Activated B cell treated with CpG ODN at 0.5 μM for 24 hours (primary cell): ENCODE measurements around the gene CHST12. TPM values are rescaled to one million over a fixed set of nuclear protein-coding genes. Genes with fewer than 3 reads are reported as not detected.

ENCODE experiments used
- ATAC-seq: fragments of 200-7000 bp; cut with Tn5 transposase; one replicate; pipeline ENCODE4 v1.10.0; 2021; ENCODE audit warnings: low read depth, mild to moderate bottlenecking, moderate library complexity
- CTCF ChIA-PET: fragments of 350-600 bp; sonication (Branson Sonifier 250); formaldehyde crosslinking; loops from one replicate; lab custom pipeline; 2021; ENCODE audit warnings: antibody characterized with exemption; lab: Charles Lee
- POLR2A ChIA-PET: fragments of 350-600 bp; sonication (Branson Sonifier 250); formaldehyde crosslinking; loops from one replicate; lab custom pipeline; 2021; ENCODE audit warnings: antibody characterized with exemption; lab: Charles Lee
- DNase-seq: peaks from one replicate; pipeline ENCODE4 v3.0.0; 2022
- H3K27ac Mint-ChIP-seq: one replicate; pipeline ENCODE4 v1.8.0; 2020; ENCODE audit warnings: mixed read lengths
- H3K27me3 Mint-ChIP-seq: one replicate; pipeline ENCODE4 v1.8.0; 2021; ENCODE audit warnings: mixed read lengths
- H3K36me3 Mint-ChIP-seq: one replicate; pipeline ENCODE4 v1.8.0; 2021; ENCODE audit warnings: low read depth, mixed read lengths
- H3K4me1 Mint-ChIP-seq: one replicate; pipeline ENCODE4 v1.8.0; 2021; ENCODE audit warnings: mixed read lengths
- H3K4me3 Mint-ChIP-seq: one replicate; pipeline ENCODE4 v1.8.0; 2020; ENCODE audit warnings: mild to moderate bottlenecking, mixed read lengths
- H3K9me3 Mint-ChIP-seq: one replicate; pipeline ENCODE4 v1.8.0; 2020; ENCODE audit warnings: mixed read lengths
- intact Hi-C: fragments of 100-400 bp; cut with micrococcal nuclease; formaldehyde crosslinking; loops from one replicate; pipeline ENCODE4 v1.15.1; 2024
- total RNA-seq: library from RNA; stranded (reverse); gene quantifications from 2 replicates; pipeline ENCODE4 v1.2.3, GENCODE V29; 2022
- TF ChIP-seq, protein P1 (sequence below): fragments of 200-600 bp; IDR thresholded peaks from one replicate; pipeline ENCODE4 v1.8.0; 2022; ENCODE audit warnings: antibody characterized with exemption, mild to moderate bottlenecking

Gene CHST12
- total RNA-seq, 1 donor from 2014 or later: 14.4 TPM

- peaks cover 5% of the 10 kb centered on the region for H3K9me3 Mint-ChIP-seq
- H3K4me1 Mint-ChIP-seq: no peaks in the 10 kb centered on the region
- no peak overlapping the region for H3K4me3 Mint-ChIP-seq
- CTCF ChIA-PET: no interaction called here
- no peak overlapping the region for H3K27ac Mint-ChIP-seq
- no peak for DNase-seq
- POLR2A ChIA-PET: no interaction called here
- peaks cover 42% of the 10 kb centered on the region for H3K36me3 Mint-ChIP-seq
- TF ChIP-seq, protein P1, sequence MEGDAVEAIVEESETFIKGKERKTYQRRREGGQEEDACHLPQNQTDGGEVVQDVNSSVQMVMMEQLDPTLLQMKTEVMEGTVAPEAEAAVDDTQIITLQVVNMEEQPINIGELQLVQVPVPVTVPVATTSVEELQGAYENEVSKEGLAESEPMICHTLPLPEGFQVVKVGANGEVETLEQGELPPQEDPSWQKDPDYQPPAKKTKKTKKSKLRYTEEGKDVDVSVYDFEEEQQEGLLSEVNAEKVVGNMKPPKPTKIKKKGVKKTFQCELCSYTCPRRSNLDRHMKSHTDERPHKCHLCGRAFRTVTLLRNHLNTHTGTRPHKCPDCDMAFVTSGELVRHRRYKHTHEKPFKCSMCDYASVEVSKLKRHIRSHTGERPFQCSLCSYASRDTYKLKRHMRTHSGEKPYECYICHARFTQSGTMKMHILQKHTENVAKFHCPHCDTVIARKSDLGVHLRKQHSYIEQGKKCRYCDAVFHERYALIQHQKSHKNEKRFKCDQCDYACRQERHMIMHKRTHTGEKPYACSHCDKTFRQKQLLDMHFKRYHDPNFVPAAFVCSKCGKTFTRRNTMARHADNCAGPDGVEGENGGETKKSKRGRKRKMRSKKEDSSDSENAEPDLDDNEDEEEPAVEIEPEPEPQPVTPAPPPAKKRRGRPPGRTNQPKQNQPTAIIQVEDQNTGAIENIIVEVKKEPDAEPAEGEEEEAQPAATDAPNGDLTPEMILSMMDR: no peak
- ATAC-seq: no peak
- intact Hi-C loops: no loop called here
- no peaks in the 10 kb centered on the region for H3K27me3 Mint-ChIP-seq
These were observed 29.7 kb downstream of the CHST12 start for GRCh38 chr7:2432910-2433712.

- TF ChIP-seq, protein P1: no peak
- Mint-ChIP-seq H3K9me3 (peaks cover 5% of the 10 kb centered on the region), H3K36me3 (peaks cover 46% of the 10 kb centered on the region), H3K4me3 (no peak overlapping the region), H3K27me3 (no peaks in the 10 kb centered on the region), H3K4me1 (no peaks in the 10 kb centered on the region), H3K27ac (no peak overlapping the region)
- no peak for ATAC-seq
- ChIA-PET CTCF (no interaction called here), POLR2A (interaction anchor here (0.7 kb wide), 1 partner anchor 76 kb away, joined by 3 read pairs; no protein-coding TSS in a partner anchor)
- DNase-seq: no peak
- intact Hi-C loops: no loop called here
These were observed 30.5 kb downstream of the CHST12 start for GRCh38 chr7:2433713-2434550.

- H3K4me3 Mint-ChIP-seq: no peak overlapping the region
- TF ChIP-seq, protein P1: no peak
- no peaks in the 10 kb centered on the region for H3K4me1 Mint-ChIP-seq
- ATAC-seq (no peak), DNase-seq (no peak)
- CTCF ChIA-PET: no interaction called here
- POLR2A ChIA-PET: interaction anchor here (0.6 to 0.7 kb wide), 2 partner anchors 78 to 794 kb away, joined by 3 read pairs; no protein-coding TSS in a partner anchor
- H3K36me3 Mint-ChIP-seq: peaks cover 50% of the 10 kb centered on the region
- H3K9me3 Mint-ChIP-seq: peaks cover 5% of the 10 kb centered on the region
- no peak overlapping the region for H3K27ac Mint-ChIP-seq
- H3K27me3 Mint-ChIP-seq: no peaks in the 10 kb centered on the region
- intact Hi-C loops: no loop called here
These were observed 31.7 kb downstream of the CHST12 start for GRCh38 chr7:2435146-2435545.

DNA sequence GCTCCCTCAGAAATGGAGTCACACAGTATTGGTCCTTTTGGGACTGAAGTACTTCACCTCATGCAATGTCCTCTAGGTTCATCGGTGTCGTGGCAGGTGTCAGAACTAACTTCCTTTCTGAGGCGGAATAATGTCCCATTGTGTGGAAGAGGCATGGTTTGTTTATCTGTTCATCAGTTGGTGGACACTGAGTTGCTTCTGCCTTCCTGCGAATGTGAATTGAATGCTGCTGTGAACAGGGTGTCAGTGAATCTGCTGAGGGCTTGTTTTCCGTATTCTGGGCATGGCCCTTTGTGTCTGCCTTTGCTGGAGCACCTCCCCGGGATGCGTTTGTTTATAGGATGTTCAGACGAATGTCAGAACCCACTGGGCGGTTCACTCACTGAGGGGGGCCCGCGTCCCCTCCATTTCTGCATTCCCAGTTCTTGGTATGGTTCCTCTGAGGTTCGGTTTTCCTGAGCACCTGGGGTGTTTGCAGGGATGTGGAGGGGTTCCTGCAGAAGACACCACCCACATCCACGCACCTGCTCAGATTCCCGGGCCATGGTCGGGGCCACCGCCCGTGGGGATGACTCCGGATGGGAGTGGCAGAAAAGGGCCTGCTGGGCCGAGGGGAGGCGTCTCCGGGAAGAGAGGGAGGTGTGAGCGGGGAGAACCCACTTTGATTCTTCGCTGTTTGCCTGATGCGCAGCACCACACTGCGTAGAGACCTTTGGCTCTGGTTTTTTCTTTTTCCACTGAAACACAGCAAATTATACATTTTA is 33.1 kb downstream of the CHST12 start:
- intact Hi-C loops: no loop called here
- H3K4me3 Mint-ChIP-seq: no peak overlapping the region
- no peaks in the 10 kb centered on the region for H3K4me1 Mint-ChIP-seq
- ChIA-PET CTCF (no interaction called here), POLR2A (no interaction called here)
- peaks cover 44% of the 10 kb centered on the region for H3K36me3 Mint-ChIP-seq
- H3K27me3 Mint-ChIP-seq: no peaks in the 10 kb centered on the region
- ATAC-seq (no peak), DNase-seq (no peak)
- TF ChIP-seq, protein P1: no peak
- no peak overlapping the region for H3K27ac Mint-ChIP-seq
- H3K9me3 Mint-ChIP-seq: no peaks in the 10 kb centered on the region
